MM.1S (cell line): ENCODE data around the gene C1orf198.

Source experiments
- CTCF ChIP-seq: fragments of 300-600 bp; sonication (generic); IDR thresholded peaks from 2 replicates; pipeline ENCODE4 v1.5.1; 2016; ENCODE audit warnings: antibody characterized with exemption, low read length, mixed read lengths
- EZH2 ChIP-seq: fragments of 300-600 bp; sonication (generic); optimal IDR thresholded peaks from 2 replicates; pipeline ENCODE3; 2017; ENCODE audit warnings: low read depth, mild to moderate bottlenecking, antibody characterized with exemption, low read length, mixed read lengths
- EZH2phosphoT487 ChIP-seq: fragments of 300-600 bp; sonication (generic); IDR thresholded peaks from 2 replicates; pipeline ENCODE4 v1.6.1; 2018; ENCODE audit warnings: antibody characterized with exemption, low read length

- TF ChIP-seq CTCF (no peak), EZH2phosphoT487 (no peak), EZH2 (no peak)
Observed at GRCh38 chr1:230822092-230822581, 46.2 kb downstream of the C1orf198 start.
